Esophagus squamous epithelium (tissue), 5 donors: ENCODE results near the gene DOCK3. TPM values are rescaled to one million over a fixed set of nuclear protein-coding genes. Genes with fewer than 3 reads are reported as not detected.

Experiments used
- DNase-seq: peaks from one replicate; lab custom pipeline; 2025; lab: John Stamatoyannopoulos, UW
- H3K27ac ChIP-seq, 4 donors: fragments of 200-600 bp; sonication (generic); one replicate each; pipeline ENCODE4 v1.5.1; 2016 to 2019; ENCODE audit warnings: mild to moderate bottlenecking in 1 of 4
- H3K27me3 ChIP-seq, 4 donors: fragments of 200-600 bp; sonication (generic); 1 replicate in 3 of 4; 2 replicates in 1 of 4; pipeline versions ENCODE4 v1.5.1 to v1.6.0; 2017 to 2021; ENCODE audit warnings: antibody characterized with exemption in 1 of 4
- H3K36me3 ChIP-seq, 3 donors: fragments of 200-600 bp; sonication (generic); one replicate each; pipeline ENCODE4 v1.5.1; 2016 to 2019
- H3K4me1 ChIP-seq, 3 donors: fragments of 200-600 bp; sonication (generic); one replicate each; pipeline ENCODE4 v1.5.1; 2017 to 2019
- H3K4me3 ChIP-seq, 4 donors: fragments of 200-600 bp; sonication (generic); 1 replicate in 3 of 4; 2 replicates in 1 of 4; pipeline ENCODE4 v1.5.1; 2016 to 2019; ENCODE audit warnings: mild to moderate bottlenecking in 2 of 4, moderate library complexity in 1 of 4
- H3K9me3 ChIP-seq, 3 donors: fragments of 200-600 bp; sonication (generic); one replicate each; pipeline ENCODE4 v1.5.1; 2016 to 2019
- POLR2A ChIP-seq, 4 donors: fragments of 450-650 bp; IDR thresholded peaks; one replicate each; pipeline ENCODE4 v1.6.1; 2017; ENCODE audit warnings: antibody characterized with exemption in 4 of 4, mild to moderate bottlenecking in 4 of 4, moderate library complexity in 3 of 4
- WGBS, 2 donors: methylation state at CpG; one replicate each; pipeline ENCODE4 v1.1.5; 2018; 5-methylcytosine and 5-hydroxymethylcytosine counted together
- intact Hi-C: fragments of 100-400 bp; cut with DNase I; formaldehyde crosslinking; loops from one replicate; pipeline ENCODE4 v1.15.0; 2022
- total RNA-seq, 4 donors: library from RNA; depleted of rRNA; stranded (reverse); fragments of >200 nt; gene quantifications; one replicate each; pipeline ENCODE4 v1.1.0, GENCODE V29; 2016
- TF ChIP-seq, protein P1 (sequence below), 6 experiments: fragments of 450-650 bp in 4 of 6; fragments of 200-600 bp in 2 of 6; sonication (generic) in 2 of 6; IDR thresholded peaks; one replicate each; pipeline ENCODE4 v1.5.1; 2016 to 2019; ENCODE audit warnings: antibody characterized with exemption in 6 of 6, mild to moderate bottlenecking in 4 of 6, moderate library complexity in 4 of 6
- donor health status: DM: yes; HTN: yes; CAD: no.

DOCK3 gene
- total RNA-seq, 4 donors from 2014 or later = 0.92 to 1.7 (median 1.4) TPM

DNA sequence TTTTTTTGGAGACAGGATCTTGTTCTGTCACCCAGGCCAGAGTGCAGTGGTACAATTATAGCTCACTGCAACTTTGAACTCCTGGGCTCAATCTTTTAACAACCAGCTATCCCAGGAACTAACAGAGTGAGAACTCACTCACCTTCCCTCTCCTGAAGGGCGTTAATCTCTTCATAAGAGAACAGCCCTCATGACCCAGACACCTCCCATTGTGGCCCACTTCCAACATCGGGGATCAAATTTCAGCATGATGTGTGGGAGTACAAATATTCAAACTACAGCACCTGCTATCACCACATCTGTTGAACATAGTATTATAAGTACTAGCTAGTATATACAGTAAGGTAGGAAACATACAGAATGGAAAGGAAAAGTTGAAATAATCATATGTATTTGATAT, 132.5 kb downstream of the DOCK3 start:
- Histone ChIP-seq H3K9me3 (peaks cover 0 to 18% (median 0%) of the 10 kb centered on the region in 3 donors), H3K36me3 (no peaks in the 10 kb centered on the region), H3K4me3 (no peak overlapping the region), H3K27ac (peak overlapping the region in 3 of 4 donors; percentile 20 to 58 (median 40)), H3K27me3 (no peaks in the 10 kb centered on the region), H3K4me1 (peaks cover 0 to 13% (median 8%) of the 10 kb centered on the region in 3 donors)
- TF ChIP-seq, protein P1, sequence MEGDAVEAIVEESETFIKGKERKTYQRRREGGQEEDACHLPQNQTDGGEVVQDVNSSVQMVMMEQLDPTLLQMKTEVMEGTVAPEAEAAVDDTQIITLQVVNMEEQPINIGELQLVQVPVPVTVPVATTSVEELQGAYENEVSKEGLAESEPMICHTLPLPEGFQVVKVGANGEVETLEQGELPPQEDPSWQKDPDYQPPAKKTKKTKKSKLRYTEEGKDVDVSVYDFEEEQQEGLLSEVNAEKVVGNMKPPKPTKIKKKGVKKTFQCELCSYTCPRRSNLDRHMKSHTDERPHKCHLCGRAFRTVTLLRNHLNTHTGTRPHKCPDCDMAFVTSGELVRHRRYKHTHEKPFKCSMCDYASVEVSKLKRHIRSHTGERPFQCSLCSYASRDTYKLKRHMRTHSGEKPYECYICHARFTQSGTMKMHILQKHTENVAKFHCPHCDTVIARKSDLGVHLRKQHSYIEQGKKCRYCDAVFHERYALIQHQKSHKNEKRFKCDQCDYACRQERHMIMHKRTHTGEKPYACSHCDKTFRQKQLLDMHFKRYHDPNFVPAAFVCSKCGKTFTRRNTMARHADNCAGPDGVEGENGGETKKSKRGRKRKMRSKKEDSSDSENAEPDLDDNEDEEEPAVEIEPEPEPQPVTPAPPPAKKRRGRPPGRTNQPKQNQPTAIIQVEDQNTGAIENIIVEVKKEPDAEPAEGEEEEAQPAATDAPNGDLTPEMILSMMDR (IDR thresholded peaks at IDR 0.05) = no peak
- no peak for TF ChIP-seq POLR2A (IDR thresholded peaks at IDR 0.05)
- intact Hi-C loops = no loop called here
- WGBS, 2 donors = 30 to 45% methylated on average over 2 of the region's 2 CpGs
- no peak for DNase-seq

DNA sequence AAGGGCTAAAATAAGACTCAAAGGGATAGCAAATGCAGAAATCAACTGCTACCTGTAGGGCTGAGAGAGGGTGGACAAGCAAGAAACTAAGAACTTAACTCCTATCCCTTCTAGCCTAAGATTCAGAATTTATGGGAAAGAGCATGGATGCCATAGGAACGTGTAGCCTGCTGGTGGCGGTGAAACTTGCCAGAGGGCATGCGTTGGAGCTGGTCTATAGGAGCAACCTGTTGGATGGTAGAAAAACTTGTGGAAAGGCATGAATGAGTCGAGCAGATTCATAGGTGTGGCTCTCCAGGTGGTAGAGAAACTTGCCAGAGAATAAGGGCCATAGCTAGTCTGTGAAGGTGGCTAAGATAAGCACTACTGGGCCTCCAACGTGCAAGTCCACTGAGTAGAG, 137.2 kb downstream of the DOCK3 start:
- no peak for TF ChIP-seq POLR2A (IDR thresholded peaks at IDR 0.05)
- TF ChIP-seq, protein P1 (IDR thresholded peaks at IDR 0.05) = no peak
- Histone ChIP-seq H3K27ac (peak overlapping the region in 1 of 4 donors; percentile 3), H3K27me3 (no peaks in the 10 kb centered on the region), H3K9me3 (no peaks in the 10 kb centered on the region), H3K36me3 (no peaks in the 10 kb centered on the region), H3K4me3 (no peak overlapping the region), H3K4me1 (peaks cover 0 to 16% (median 0%) of the 10 kb centered on the region in 3 donors)
- DNase-seq = no peak
- intact Hi-C loops = no loop called here
- 57 to 71% methylated on average over 5 of the region's 5 CpGs for WGBS, 2 donors

DNA sequence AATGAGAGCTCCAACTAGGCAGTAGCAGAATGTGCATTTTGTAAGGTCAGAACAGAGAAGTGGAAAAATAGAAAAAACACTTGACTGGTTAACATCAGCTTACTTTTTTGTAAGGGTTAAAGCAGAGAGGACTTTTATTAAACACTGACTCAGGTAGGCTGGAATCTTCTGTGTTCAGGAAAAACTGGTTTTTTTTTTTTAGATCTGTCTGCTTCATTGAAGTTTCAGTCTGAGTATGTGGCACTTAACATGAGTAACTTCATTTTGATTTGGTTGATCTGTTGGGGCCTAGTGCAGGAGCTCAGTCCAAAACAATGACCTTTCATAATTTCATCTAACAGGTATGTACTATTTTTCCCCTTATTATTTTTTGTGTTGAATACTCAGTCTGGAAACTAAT, 141.1 kb downstream of the DOCK3 start:
- no peaks in the 10 kb centered on the region for H3K27me3 ChIP-seq
- H3K4me1 ChIP-seq = peaks cover 0 to 17% (median 0%) of the 10 kb centered on the region in 3 donors
- peak overlapping the region in 3 of 4 donors; percentile 1 to 59 (median 48) for H3K27ac ChIP-seq
- no peak for TF ChIP-seq POLR2A (IDR thresholded peaks at IDR 0.05)
- no peak overlapping the region for H3K4me3 ChIP-seq
- no peaks in the 10 kb centered on the region for H3K9me3 ChIP-seq
- intact Hi-C loops = no loop called here
- H3K36me3 ChIP-seq = no peaks in the 10 kb centered on the region
- DNase-seq = no peak

DNA sequence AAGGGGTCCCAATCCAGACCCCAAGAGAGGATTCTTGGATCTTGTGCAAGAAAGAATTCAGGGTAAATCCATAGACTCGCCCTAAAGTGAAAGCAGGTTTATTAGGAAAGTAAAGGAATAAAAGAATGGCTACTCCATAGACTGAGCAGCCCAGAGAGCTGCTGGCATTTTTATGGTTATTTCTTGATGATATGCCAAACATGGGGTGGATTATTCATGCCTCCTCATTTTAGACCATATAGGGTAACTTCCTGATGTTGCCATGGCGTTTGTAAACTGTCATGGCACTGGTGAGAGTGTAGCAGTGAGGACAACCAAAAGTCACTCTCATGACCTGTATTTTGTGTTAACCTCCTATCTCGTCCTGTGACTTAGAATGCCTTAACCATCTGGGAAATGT, 142.2 kb downstream of the DOCK3 start:
- WGBS, 2 donors = 53 to 65% methylated on average over 3 of the region's 3 CpGs
- intact Hi-C loops = no loop called here
- no peaks in the 10 kb centered on the region for H3K27me3 ChIP-seq
- TF ChIP-seq, protein P1 (IDR thresholded peaks at IDR 0.05) = no peak
- TF ChIP-seq POLR2A (IDR thresholded peaks at IDR 0.05) = no peak
- H3K36me3 ChIP-seq = no peaks in the 10 kb centered on the region
- H3K27ac ChIP-seq = peak overlapping the region in 1 of 4 donors; percentile 48
- H3K4me3 ChIP-seq = no peak overlapping the region
- DNase-seq = no peak
- H3K9me3 ChIP-seq = no peaks in the 10 kb centered on the region
- H3K4me1 ChIP-seq = peaks cover 0 to 17% (median 0%) of the 10 kb centered on the region in 3 donors

DNA sequence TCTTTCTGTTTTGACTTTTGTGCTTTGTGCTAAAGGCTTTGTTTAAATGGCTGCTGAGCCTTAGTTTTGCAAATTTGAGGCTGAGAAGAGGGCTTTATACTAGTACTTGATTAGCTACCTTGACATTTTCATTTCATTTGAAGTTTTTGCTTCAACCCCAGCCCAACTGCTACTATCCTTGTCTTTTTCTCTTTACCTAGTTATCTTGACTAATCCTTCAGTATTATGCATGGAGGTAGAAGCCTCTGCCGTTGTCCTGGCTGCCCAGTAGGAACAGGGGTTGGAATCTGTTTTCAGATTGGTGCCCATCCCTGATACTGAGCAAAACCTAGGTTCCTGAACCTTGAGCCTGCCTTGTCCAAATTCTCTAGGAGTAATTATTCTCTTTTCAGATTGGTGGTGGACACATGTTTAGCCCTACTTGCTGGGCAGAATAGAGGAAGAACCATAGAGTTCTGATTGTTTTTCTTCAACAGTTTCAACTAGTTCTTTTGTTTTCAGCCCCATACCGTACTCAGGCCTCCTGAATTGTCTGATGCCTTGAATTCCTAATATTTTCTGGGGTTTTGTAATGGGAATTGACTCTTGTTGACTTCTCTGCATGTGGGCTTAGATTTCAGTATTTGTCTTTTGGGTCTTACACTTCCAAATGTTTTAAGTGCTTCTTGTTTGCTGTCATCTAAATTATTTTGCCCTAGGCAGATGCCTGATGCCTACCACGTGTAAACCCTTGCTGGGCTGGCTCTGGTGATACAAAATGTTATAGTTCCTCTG, 143.2 kb downstream of the DOCK3 start:
- Histone ChIP-seq H3K9me3 (no peaks in the 10 kb centered on the region), H3K36me3 (no peaks in the 10 kb centered on the region), H3K4me1 (peaks cover 0 to 17% (median 0%) of the 10 kb centered on the region in 3 donors), H3K27ac (no peak overlapping the region), H3K27me3 (no peaks in the 10 kb centered on the region), H3K4me3 (no peak overlapping the region)
- 34 to 39% methylated on average over 3 of the region's 3 CpGs for WGBS, 2 donors
- intact Hi-C loops = no loop called here
- DNase-seq = no peak
- no peak for TF ChIP-seq POLR2A (IDR thresholded peaks at IDR 0.05)
- TF ChIP-seq, protein P1 (IDR thresholded peaks at IDR 0.05) = no peak
